H1 (cell line): ENCODE measurements around the gene FAM83G. TPM values are rescaled to one million over a fixed set of nuclear protein-coding genes. Genes with fewer than 3 reads are reported as not detected.

ENCODE experiments used
- BCL11A ChIP-seq, 2 experiments: IDR thresholded peaks; one replicate each; pipeline ENCODE4 v1.6.1; 2011; ENCODE audit warnings: low read depth in 2 of 2, low read length in 2 of 2, mild to moderate bottlenecking in 2 of 2
- CBX5 ChIP-seq: fragments of 300-800, 300-1000 bp; sonication (generic); IDR thresholded peaks from 2 replicates; pipeline ENCODE4 v1.7.1; 2016; ENCODE audit warnings: antibody characterized with exemption, low read length, low read depth
- CEBPB ChIP-seq: IDR thresholded peaks from 2 replicates; pipeline ENCODE4 v1.6.1; 2012; ENCODE audit warnings: low read depth, low read length
- EGR1 ChIP-seq: IDR thresholded peaks from 2 replicates; pipeline ENCODE4 v1.6.1; 2011; ENCODE audit warnings: low read depth, low read length, borderline replicate concordance
- RAD21 ChIP-seq, 2 experiments: IDR thresholded peaks in 1 of 2; conservative IDR thresholded peaks in 1 of 2; 2 replicates each; pipeline ENCODE4 v1.6.1; 2011; ENCODE audit warnings: low read depth in 2 of 2, low read length in 2 of 2, improper control_type of control experiment in 1 of 2, inconsistent platforms in 1 of 2, mild to moderate bottlenecking in 1 of 2, moderate library complexity in 1 of 2
- RBBP5 ChIP-seq: IDR thresholded peaks from 2 replicates; pipeline ENCODE4 v1.7.1; 2012; ENCODE audit warnings: low read depth, mild to moderate bottlenecking, inconsistent platforms, low read length, moderate library complexity, borderline replicate concordance
- SIRT6 ChIP-seq: IDR thresholded peaks from one replicate; pipeline ENCODE4 v1.7.1; 2012; ENCODE audit warnings: low read length, inconsistent platforms
- SP2 ChIP-seq: IDR thresholded peaks from 2 replicates; pipeline ENCODE4 v1.6.1; 2012; ENCODE audit warnings: mild to moderate bottlenecking, low read length, inconsistent platforms
- TAF7 ChIP-seq: optimal IDR thresholded peaks from 2 replicates; pipeline ENCODE3; 2011; ENCODE audit warnings: low read depth, mild to moderate bottlenecking, inconsistent platforms, low read length, moderate library complexity, borderline replicate concordance
- polyA plus RNA-seq, 7 experiments: library from polyadenylated mRNA; depleted of rRNA in 3 of 7; stranded (reverse) in 5 of 7; unstranded in 2 of 7; fragments of >200 nt in 5 of 7; fragments of 200-250 nt in 2 of 7; gene quantifications; 1 replicate in 5 of 7; 2 replicates in 1 of 7; 4 replicates in 1 of 7; pipeline versions ENCODE4 v1.2.1 to v1.2.3, GENCODE V29; 2011 to 2013; ENCODE audit warnings: missing spikeins in 2 of 7, mixed read lengths in 2 of 7
- total RNA-seq: library from RNA; stranded (reverse); fragmentation: NEBNext Ultra II Directional; extraction: Animal tissue kit (Norgen Biotek cat#: 25700); gene quantifications from 2 replicates; pipeline ENCODE4 v1.2.1, GENCODE V29; 2021
- TF ChIP-seq, protein P1 (sequence below): fragments of 300-600 bp; sonication (generic); IDR thresholded peaks from 2 replicates; pipeline ENCODE4 v1.7.1; 2012; ENCODE audit warnings: low read length, moderate library complexity, mild to moderate bottlenecking, inconsistent platforms; ENCODE audit not compliant: insufficient replicate concordance

Gene FAM83G
- total and polyA plus RNA-seq, 2 of the 8 experiments (the other 6 are each of a cell fraction or from before 2014, with no cell fraction given): 15.4 to 29.0 TPM

DNA sequence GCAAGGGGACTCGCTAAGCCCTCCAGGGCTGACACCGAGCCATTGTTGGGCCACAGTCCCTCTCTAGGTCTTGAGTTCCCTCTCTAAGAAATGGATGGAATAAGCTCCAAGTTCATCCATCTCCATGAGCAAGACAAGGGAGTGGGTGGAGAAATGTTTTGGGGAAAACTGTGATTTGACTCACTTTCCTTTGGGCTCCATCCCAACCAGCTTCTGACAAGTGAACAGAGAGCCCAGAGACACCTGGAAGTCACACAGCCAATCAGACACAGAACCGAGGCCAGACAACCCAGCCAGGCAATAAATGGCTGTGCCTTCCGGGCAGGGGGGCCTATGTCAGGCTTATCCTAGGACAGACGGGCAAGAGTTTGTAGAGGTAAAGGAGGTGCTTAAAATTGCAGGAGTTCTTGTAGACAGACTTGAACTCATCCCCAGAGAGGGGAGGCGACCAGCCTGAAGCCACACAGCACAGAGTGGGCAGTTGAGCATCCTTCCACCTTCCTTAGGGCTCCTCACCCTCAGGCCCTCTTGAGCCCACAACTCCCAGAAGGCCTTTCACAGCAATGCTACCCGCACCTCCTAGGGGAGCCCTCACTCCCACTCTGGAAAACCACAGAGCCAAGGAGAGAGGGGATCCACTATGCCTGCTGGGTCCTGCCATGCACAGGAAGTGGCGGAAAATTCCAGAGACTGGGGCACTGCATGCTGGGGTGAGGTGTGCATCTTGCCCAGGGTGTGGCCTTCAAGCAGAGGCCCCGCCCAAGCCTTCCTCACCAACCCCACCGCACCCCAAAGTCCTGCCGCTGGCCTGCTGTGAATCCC lies 9.5 kb upstream of the FAM83G start (continued):
- TF ChIP-seq, protein P1, sequence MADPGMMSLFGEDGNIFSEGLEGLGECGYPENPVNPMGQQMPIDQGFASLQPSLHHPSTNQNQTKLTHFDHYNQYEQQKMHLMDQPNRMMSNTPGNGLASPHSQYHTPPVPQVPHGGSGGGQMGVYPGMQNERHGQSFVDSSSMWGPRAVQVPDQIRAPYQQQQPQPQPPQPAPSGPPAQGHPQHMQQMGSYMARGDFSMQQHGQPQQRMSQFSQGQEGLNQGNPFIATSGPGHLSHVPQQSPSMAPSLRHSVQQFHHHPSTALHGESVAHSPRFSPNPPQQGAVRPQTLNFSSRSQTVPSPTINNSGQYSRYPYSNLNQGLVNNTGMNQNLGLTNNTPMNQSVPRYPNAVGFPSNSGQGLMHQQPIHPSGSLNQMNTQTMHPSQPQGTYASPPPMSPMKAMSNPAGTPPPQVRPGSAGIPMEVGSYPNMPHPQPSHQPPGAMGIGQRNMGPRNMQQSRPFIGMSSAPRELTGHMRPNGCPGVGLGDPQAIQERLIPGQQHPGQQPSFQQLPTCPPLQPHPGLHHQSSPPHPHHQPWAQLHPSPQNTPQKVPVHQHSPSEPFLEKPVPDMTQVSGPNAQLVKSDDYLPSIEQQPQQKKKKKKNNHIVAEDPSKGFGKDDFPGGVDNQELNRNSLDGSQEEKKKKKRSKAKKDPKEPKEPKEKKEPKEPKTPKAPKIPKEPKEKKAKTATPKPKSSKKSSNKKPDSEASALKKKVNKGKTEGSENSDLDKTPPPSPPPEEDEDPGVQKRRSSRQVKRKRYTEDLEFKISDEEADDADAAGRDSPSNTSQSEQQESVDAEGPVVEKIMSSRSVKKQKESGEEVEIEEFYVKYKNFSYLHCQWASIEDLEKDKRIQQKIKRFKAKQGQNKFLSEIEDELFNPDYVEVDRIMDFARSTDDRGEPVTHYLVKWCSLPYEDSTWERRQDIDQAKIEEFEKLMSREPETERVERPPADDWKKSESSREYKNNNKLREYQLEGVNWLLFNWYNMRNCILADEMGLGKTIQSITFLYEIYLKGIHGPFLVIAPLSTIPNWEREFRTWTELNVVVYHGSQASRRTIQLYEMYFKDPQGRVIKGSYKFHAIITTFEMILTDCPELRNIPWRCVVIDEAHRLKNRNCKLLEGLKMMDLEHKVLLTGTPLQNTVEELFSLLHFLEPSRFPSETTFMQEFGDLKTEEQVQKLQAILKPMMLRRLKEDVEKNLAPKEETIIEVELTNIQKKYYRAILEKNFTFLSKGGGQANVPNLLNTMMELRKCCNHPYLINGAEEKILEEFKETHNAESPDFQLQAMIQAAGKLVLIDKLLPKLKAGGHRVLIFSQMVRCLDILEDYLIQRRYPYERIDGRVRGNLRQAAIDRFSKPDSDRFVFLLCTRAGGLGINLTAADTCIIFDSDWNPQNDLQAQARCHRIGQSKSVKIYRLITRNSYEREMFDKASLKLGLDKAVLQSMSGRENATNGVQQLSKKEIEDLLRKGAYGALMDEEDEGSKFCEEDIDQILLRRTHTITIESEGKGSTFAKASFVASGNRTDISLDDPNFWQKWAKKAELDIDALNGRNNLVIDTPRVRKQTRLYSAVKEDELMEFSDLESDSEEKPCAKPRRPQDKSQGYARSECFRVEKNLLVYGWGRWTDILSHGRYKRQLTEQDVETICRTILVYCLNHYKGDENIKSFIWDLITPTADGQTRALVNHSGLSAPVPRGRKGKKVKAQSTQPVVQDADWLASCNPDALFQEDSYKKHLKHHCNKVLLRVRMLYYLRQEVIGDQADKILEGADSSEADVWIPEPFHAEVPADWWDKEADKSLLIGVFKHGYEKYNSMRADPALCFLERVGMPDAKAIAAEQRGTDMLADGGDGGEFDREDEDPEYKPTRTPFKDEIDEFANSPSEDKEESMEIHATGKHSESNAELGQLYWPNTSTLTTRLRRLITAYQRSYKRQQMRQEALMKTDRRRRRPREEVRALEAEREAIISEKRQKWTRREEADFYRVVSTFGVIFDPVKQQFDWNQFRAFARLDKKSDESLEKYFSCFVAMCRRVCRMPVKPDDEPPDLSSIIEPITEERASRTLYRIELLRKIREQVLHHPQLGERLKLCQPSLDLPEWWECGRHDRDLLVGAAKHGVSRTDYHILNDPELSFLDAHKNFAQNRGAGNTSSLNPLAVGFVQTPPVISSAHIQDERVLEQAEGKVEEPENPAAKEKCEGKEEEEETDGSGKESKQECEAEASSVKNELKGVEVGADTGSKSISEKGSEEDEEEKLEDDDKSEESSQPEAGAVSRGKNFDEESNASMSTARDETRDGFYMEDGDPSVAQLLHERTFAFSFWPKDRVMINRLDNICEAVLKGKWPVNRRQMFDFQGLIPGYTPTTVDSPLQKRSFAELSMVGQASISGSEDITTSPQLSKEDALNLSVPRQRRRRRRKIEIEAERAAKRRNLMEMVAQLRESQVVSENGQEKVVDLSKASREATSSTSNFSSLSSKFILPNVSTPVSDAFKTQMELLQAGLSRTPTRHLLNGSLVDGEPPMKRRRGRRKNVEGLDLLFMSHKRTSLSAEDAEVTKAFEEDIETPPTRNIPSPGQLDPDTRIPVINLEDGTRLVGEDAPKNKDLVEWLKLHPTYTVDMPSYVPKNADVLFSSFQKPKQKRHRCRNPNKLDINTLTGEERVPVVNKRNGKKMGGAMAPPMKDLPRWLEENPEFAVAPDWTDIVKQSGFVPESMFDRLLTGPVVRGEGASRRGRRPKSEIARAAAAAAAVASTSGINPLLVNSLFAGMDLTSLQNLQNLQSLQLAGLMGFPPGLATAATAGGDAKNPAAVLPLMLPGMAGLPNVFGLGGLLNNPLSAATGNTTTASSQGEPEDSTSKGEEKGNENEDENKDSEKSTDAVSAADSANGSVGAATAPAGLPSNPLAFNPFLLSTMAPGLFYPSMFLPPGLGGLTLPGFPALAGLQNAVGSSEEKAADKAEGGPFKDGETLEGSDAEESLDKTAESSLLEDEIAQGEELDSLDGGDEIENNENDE: no peak
- TF ChIP-seq SIRT6: no peak
- TF ChIP-seq BCL11A (IDR thresholded peaks at IDR 0.05; ENCODE audit: low read depth in 2 of 2, low read length in 2 of 2): no peak
- TF ChIP-seq EGR1: no peak
- no peak for TF ChIP-seq CBX5
- TF ChIP-seq RBBP5: no peak
- TF ChIP-seq RAD21 (IDR thresholded peaks at IDR 0.05 in 1 of 2, conservative IDR thresholded peaks at IDR 0.05 in 1 of 2; ENCODE audit: low read depth in 2 of 2, low read length in 2 of 2): no peak
- no peak for TF ChIP-seq TAF7
- TF ChIP-seq CEBPB: no peak
- no peak for TF ChIP-seq SP2
